ENCODE results near the gene ACTR3C. TPM values are rescaled to one million over a fixed set of nuclear protein-coding genes. Genes with fewer than 3 reads are reported as not detected.

ACTR3C gene
- total and polyA plus RNA-seq, 10 of the 15 experiments (the other 5 are each of a cell fraction or from before 2014, with no cell fraction given), result 2.0 to 10.2 (median 6.3) TPM

DNA sequence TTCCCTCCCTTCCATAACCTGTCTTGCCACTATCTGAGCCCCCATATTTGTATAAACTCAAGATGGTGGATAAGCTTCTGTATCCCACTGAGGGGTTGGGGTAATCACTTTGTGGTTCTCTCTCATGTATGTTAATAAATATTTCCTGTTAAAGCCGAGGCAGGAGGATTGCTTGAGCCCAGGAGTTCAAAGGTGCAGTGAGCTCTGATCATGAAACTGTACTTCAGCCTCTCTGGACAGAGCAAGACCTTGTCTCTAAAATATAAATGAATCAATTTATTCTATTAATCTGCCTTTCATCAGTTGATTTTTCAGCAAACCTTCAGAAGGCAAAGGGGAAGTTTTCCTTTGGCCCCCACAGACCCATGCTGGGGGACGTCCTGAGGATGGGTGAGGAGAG lies 19.9 kb upstream of the ACTR3C start (continued):
- TF ChIP-seq NR2C2 (IDR thresholded peaks at IDR 0.05; ENCODE audit: borderline replicate concordance, control insufficient read depth, insufficient read length, low read depth) (no peak), ZNF274 (IDR thresholded peaks at IDR 0.05; ENCODE audit: insufficient read depth, insufficient read length) (no peak), IKZF2 (IDR thresholded peaks at IDR 0.05) (no peak), KAT2A (conservative IDR thresholded peaks at IDR 0.05; ENCODE audit: control insufficient read depth, low read depth, low read length) (no peak), ZBED1 (IDR thresholded peaks at IDR 0.05; ENCODE audit: borderline replicate concordance) (no peak), NR2F1 (conservative IDR thresholded peaks at IDR 0.05) (no peak)
- TF ChIP-seq, protein P1, sequence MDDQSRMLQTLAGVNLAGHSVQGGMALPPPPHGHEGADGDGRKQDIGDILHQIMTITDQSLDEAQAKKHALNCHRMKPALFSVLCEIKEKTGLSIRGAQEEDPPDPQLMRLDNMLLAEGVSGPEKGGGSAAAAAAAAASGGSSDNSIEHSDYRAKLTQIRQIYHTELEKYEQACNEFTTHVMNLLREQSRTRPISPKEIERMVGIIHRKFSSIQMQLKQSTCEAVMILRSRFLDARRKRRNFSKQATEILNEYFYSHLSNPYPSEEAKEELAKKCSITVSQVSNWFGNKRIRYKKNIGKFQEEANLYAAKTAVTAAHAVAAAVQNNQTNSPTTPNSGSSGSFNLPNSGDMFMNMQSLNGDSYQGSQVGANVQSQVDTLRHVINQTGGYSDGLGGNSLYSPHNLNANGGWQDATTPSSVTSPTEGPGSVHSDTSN (IDR thresholded peaks at IDR 0.05; ENCODE audit: insufficient replicate concordance, low read depth, low read length), result no peak

DNA sequence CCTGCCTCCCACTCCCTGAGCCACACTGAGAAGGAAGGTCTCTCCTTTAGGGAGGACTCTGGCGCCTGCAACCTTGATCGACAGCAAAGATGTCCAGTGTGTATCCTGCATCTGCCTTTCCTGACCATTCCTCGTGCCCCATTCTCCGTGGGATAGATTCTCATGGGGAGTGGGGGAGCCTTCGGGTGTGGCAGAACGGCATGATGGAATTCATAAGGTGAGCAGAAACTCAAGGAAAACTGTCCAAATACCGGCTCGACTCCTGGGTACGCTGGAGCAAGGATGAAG lies 18.7 kb upstream of the ACTR3C start:
- Histone ChIP-seq H3K36me3 (ENCODE audit: control insufficient read depth in 2 of 2, insufficient read depth in 2 of 2, low read length in 1 of 2) (peaks cover 0 to 3% of the 10 kb centered on the region in 2 experiments; a peak in 2 of 4 replicates), H3K4me2 (ENCODE audit: control insufficient read depth, insufficient read depth) (no peak overlapping the region), H3K4me3 (no peak overlapping the region), H3K9me3 (replicated peaks; ENCODE audit: control insufficient read depth, insufficient read depth, low read length) (peaks cover 5% of the 10 kb centered on the region; the same call in 2 of the 3 replicates), H3K9ac (ENCODE audit: control insufficient read depth, insufficient read depth, low read length) (no peak overlapping the region), H3K4me1 (ENCODE audit: control insufficient read depth, insufficient read depth, low read length) (peaks cover 8% of the 10 kb centered on the region), H3K79me2 (ENCODE audit: control insufficient read depth, insufficient read depth, low read length) (no peaks in the 10 kb centered on the region), H4K20me1 (ENCODE audit: control insufficient read depth, insufficient read depth) (no peaks in the 10 kb centered on the region), H2AFZ (ENCODE audit: control insufficient read depth, low read depth, low read length) (no peak overlapping the region), H3K27me3 (replicated peaks in 1 of 2; ENCODE audit: control insufficient read depth in 2 of 2, insufficient read depth in 2 of 2, low read length in 1 of 2) (peaks cover 0 to 5% of the 10 kb centered on the region in 2 experiments; a peak in 3 of 4 replicates), H3K27ac (ENCODE audit: control insufficient read depth, insufficient read depth) (no peak overlapping the region)
- intact Hi-C loops (cut with micrococcal nuclease; ENCODE audit: unreplicated experiment), result no loop called here
- no peak for TF ChIP-seq NR2C1 (IDR thresholded peaks at IDR 0.05)
- 90% methylated on average over 9 of the region's 9 CpGs for WGBS (ENCODE audit: insufficient coverage, insufficient replicate concordance, low lambda C conversion rate, missing lambda C conversion rate)
- BruUV-seq (replicated peaks), result no TSS peak
- CTCF ChIA-PET, result interaction anchor here (1.7 kb wide), 1 partner anchor 14 kb away, joined by 4 read pairs; no protein-coding TSS in a partner anchor
- DNase-seq (ENCODE audit: low read depth, low spot score), result no peak
- ATAC-seq, result no peak
- in situ Hi-C loops (cut with MboI), result no loop called here
- SMC1A ChIA-PET (ENCODE audit: uncharacterized antibody, unreplicated experiment), result interaction anchor here (0.7 kb wide), 1 partner anchor 14 kb away, joined by 4 read pairs; no protein-coding TSS in a partner anchor
- POLR2A ChIA-PET, result interaction anchor here (0.6 kb wide), 1 partner anchor 26 kb away, joined by 6 read pairs; no protein-coding TSS in a partner anchor
- FAIRE-seq, result no peak
- RAD21 ChIA-PET (ENCODE audit: unreplicated experiment), result no interaction called here
